ENCODE data around the gene MRPL4. TPM values are rescaled to one million over a fixed set of nuclear protein-coding genes. Genes with fewer than 3 reads are reported as not detected.

MRPL4 gene
- total and polyA plus RNA-seq, 2 of the 13 experiments (the other 11 are each of a cell fraction or from before 2014, with no cell fraction given), result 40.6 to 42.5 TPM

GRCh38 chr19:10288662-10289166, 36.7 kb downstream of the MRPL4 start (continued):
- TF ChIP-seq ZHX2 (IDR thresholded peaks at IDR 0.05; ENCODE audit: low read depth), result no peak
- no peak for TF ChIP-seq ZHX2 (CRISPR knock-in tag; IDR thresholded peaks at IDR 0.05; ENCODE audit: borderline replicate concordance)
- TF ChIP-seq ZNF7 (CRISPR knock-in tag; IDR thresholded peaks at IDR 0.05), result no peak
- no peak for TF ChIP-seq BRCA1 (CRISPR knock-in tag; IDR thresholded peaks at IDR 0.05)
- no peak for TF ChIP-seq PRDM15 (CRISPR knock-in tag; IDR thresholded peaks at IDR 0.05)
- TF ChIP-seq TCF7L2 (IDR thresholded peaks at IDR 0.05; ENCODE audit: low read depth, low read length), result no peak
- TF ChIP-seq ZBTB4 (CRISPR knock-in tag; IDR thresholded peaks at IDR 0.05; ENCODE audit: borderline replicate concordance), result no peak
- TF ChIP-seq ZNF510 (CRISPR knock-in tag; IDR thresholded peaks at IDR 0.05; ENCODE audit: low read depth), result peak; percentile 62; the same call in 1 of the 2 replicates
- TF ChIP-seq SPEN (CRISPR knock-in tag; IDR thresholded peaks at IDR 0.05; ENCODE audit: low read depth), result no peak
- TF ChIP-seq POLR2A (IDR thresholded peaks at IDR 0.05; ENCODE audit: insufficient read depth in 1 of 2, low read depth in 2 of 2, low read length in 2 of 2), result peak in 1 of 2 experiments; percentile 53; a peak in 2 of 4 replicates
- TF ChIP-seq KAT8 (CRISPR knock-in tag; IDR thresholded peaks at IDR 0.05), result no peak
- no peak for TF ChIP-seq HNRNPL (IDR thresholded peaks at IDR 0.05; ENCODE audit: low read depth, low read length)
- TF ChIP-seq ARHGAP35 (CRISPR knock-in tag; IDR thresholded peaks at IDR 0.05; ENCODE audit: borderline replicate concordance), result no peak
- TF ChIP-seq GATA4 (IDR thresholded peaks at IDR 0.05; ENCODE audit: borderline replicate concordance, low read depth), result no peak

All from HepG2 (cell line).